Astrocyte (in vitro differentiated cells and primary cell): Measurements from ENCODE around the gene PLAAT2. TPM values are rescaled to one million over a fixed set of nuclear protein-coding genes. Genes with fewer than 3 reads are reported as not detected.
"Not testable (repeated sequence)": the region's sequence is repeated elsewhere in the genome, so short reads cannot be mapped to it uniquely, and the experiment has no call there.

Experiments
- DNase-seq: peaks from one replicate; pipeline ENCODE4 v3.0.0-alpha.2; 2010; ENCODE audit warnings: low read depth
- FAIRE-seq: peaks from 2 replicates; lab custom pipeline; 2011; peaks lifted over from hg19 to GRCh38; lab: Jason Lieb, UNC
- H2AFZ ChIP-seq: 2 replicates; pipeline ENCODE4 v1.6.0; 2012; ENCODE audit warnings: low read depth, low read length, inconsistent platforms
- H3K27ac ChIP-seq: 2 replicates; pipeline ENCODE4 v1.5.1; 2011; ENCODE audit warnings: low read depth, low read length, inconsistent platforms
- H3K27me3 ChIP-seq: 2 replicates; pipeline ENCODE4 v1.6.0; 2011; ENCODE audit warnings: low read length, inconsistent platforms; ENCODE audit not compliant: insufficient read depth
- H3K36me3 ChIP-seq: 2 replicates; pipeline ENCODE4 v1.5.1; 2011; ENCODE audit warnings: low read length, inconsistent platforms; ENCODE audit not compliant: insufficient read depth
- H3K4me1 ChIP-seq: 2 replicates; pipeline ENCODE4 v1.5.1; 2011; ENCODE audit warnings: low read length, inconsistent platforms; ENCODE audit not compliant: insufficient read depth
- H3K4me2 ChIP-seq: 2 replicates; pipeline ENCODE4 v1.6.0; 2012; ENCODE audit warnings: low read length, inconsistent platforms
- H3K4me3 ChIP-seq: 2 replicates; pipeline ENCODE4 v1.5.1; 2011; ENCODE audit warnings: low read depth, mild to moderate bottlenecking, low read length, inconsistent platforms; ENCODE audit not compliant: insufficient read depth
- H3K79me2 ChIP-seq: 2 replicates; pipeline ENCODE4 v1.6.0; 2012; ENCODE audit warnings: mild to moderate bottlenecking, low read length, inconsistent platforms; ENCODE audit not compliant: insufficient read depth
- H3K9ac ChIP-seq: 2 replicates; pipeline ENCODE4 v1.6.0; 2012; ENCODE audit warnings: mild to moderate bottlenecking, low read length, inconsistent platforms
- H3K9me3 ChIP-seq: 2 replicates; pipeline ENCODE4 v1.5.1; 2012; ENCODE audit warnings: low read depth, mild to moderate bottlenecking, low read length, inconsistent platforms; ENCODE audit not compliant: insufficient read depth
- H4K20me1 ChIP-seq: 2 replicates; pipeline ENCODE4 v1.6.0; 2012; ENCODE audit warnings: low read length, inconsistent platforms; ENCODE audit not compliant: insufficient read depth
- H3K27ac Mint-ChIP-seq: one replicate; pipeline ENCODE4 v1.8.0; 2021; ENCODE audit warnings: mild to moderate bottlenecking, mixed read lengths; ENCODE audit not compliant: unreplicated experiment
- H3K27me3 Mint-ChIP-seq: one replicate; pipeline ENCODE4 v1.8.0; 2021; ENCODE audit warnings: low read depth, mixed read lengths; ENCODE audit not compliant: unreplicated experiment
- H3K36me3 Mint-ChIP-seq: one replicate; pipeline ENCODE4 v1.8.0; 2021; ENCODE audit warnings: low read depth, mixed read lengths; ENCODE audit not compliant: unreplicated experiment
- H3K4me1 Mint-ChIP-seq: one replicate; pipeline ENCODE4 v1.8.0; 2021; ENCODE audit warnings: low read depth, mixed read lengths; ENCODE audit not compliant: unreplicated experiment
- H3K4me3 Mint-ChIP-seq: one replicate; pipeline ENCODE4 v1.8.0; 2021; ENCODE audit warnings: mild to moderate bottlenecking, moderate library complexity, mixed read lengths; ENCODE audit not compliant: unreplicated experiment
- H3K9me3 Mint-ChIP-seq: one replicate; pipeline ENCODE4 v1.8.0; 2021; ENCODE audit warnings: mild to moderate bottlenecking, mixed read lengths; ENCODE audit not compliant: unreplicated experiment
- CTCF ChIP-seq: IDR thresholded peaks from 2 replicates; pipeline ENCODE4 v1.5.1; 2011; ENCODE audit warnings: low read depth, mild to moderate bottlenecking, inconsistent platforms, low read length, moderate library complexity; ENCODE audit not compliant: insufficient read depth
- EZH2 ChIP-seq: IDR thresholded peaks from 2 replicates; pipeline ENCODE4 v1.6.1; 2012; ENCODE audit warnings: mild to moderate bottlenecking, low read length, inconsistent platforms; ENCODE audit not compliant: insufficient read depth
- total RNA-seq: library from RNA; stranded (reverse); gene quantifications from 2 replicates; pipeline ENCODE4 v1.2.1, GENCODE V29; 2021

The PLAAT2 gene
- total RNA-seq, 1 donor from 2014 or later: 0.52 TPM

DNA sequence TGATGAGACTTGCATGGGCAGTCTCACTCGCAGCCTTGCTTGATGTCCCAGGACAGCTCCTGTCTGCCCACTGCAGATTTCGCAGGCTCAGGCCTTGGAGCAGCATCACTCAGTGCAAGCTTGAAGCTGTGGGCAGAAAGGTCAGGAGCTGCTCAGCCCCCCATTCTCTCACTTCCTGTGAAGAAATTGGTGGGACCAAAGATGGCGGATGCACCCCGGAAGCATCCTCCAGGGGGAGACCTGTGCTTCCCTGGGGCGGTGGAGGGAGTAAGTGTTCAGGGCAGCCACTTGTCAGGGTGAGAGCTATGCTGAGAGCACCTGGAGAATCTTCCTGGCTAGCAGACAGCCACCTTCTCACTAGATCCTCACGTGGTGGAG, 11.3 kb downstream of the PLAAT2 start:
- no peak overlapping the region for H3K4me3 Mint-ChIP-seq
- H2AFZ ChIP-seq: no peak overlapping the region

GRCh38 chr11:63551091-63551888, 11.9 kb downstream of the PLAAT2 start:
- H3K9ac ChIP-seq: no peak overlapping the region

More for the DNA sequence above, 11.3 kb downstream of the PLAAT2 start:
- no peak overlapping the region for H3K9ac ChIP-seq
- H3K4me2 ChIP-seq: no peak overlapping the region
- no peaks in the 10 kb centered on the region for H3K27me3 ChIP-seq
- H3K9me3 Mint-ChIP-seq: no peaks in the 10 kb centered on the region
- H4K20me1 ChIP-seq: no peaks in the 10 kb centered on the region
- H3K4me1 ChIP-seq: no peaks in the 10 kb centered on the region
- H3K79me2 ChIP-seq: no peaks in the 10 kb centered on the region
- FAIRE-seq (no peak), DNase-seq (no peak)
- no peak overlapping the region for H3K4me3 ChIP-seq
- H3K27ac Mint-ChIP-seq: no peak overlapping the region
- H3K27me3 Mint-ChIP-seq: peaks cover 4% of the 10 kb centered on the region
- no peaks in the 10 kb centered on the region for H3K36me3 ChIP-seq
- H3K4me1 Mint-ChIP-seq: peaks cover 12% of the 10 kb centered on the region
- no peaks in the 10 kb centered on the region for H3K9me3 ChIP-seq
- TF ChIP-seq EZH2 (no peak), CTCF (no peak)
- H3K36me3 Mint-ChIP-seq: no peaks in the 10 kb centered on the region
- H3K27ac ChIP-seq: no peak overlapping the region

GRCh38 chr11:63550156-63550700, 13.0 kb downstream of the PLAAT2 start:
- H2AFZ ChIP-seq, H3K79me2 ChIP-seq, FAIRE-seq, H3K36me3 ChIP-seq, H3K9me3 Mint-ChIP-seq, H3K4me2 ChIP-seq, H3K4me3 Mint-ChIP-seq, H3K4me3 ChIP-seq, H3K27me3 Mint-ChIP-seq, H4K20me1 ChIP-seq, H3K27me3 ChIP-seq, H3K27ac ChIP-seq, DNase-seq, H3K4me1 ChIP-seq, H3K36me3 Mint-ChIP-seq, H3K27ac Mint-ChIP-seq, H3K9me3 ChIP-seq, H3K9ac ChIP-seq: not testable (repeated sequence)
- H3K4me1 Mint-ChIP-seq: peaks cover 12% of the 10 kb centered on the region

More at GRCh38 chr11:63551091-63551888, 11.9 kb downstream of the PLAAT2 start:
- Histone ChIP-seq H3K27ac (no peak overlapping the region), H3K36me3 (no peaks in the 10 kb centered on the region), H3K9me3 (no peaks in the 10 kb centered on the region), H3K4me2 (no peak overlapping the region), H3K4me1 (no peaks in the 10 kb centered on the region), H3K4me3 (no peak overlapping the region), H3K27me3 (no peaks in the 10 kb centered on the region), H4K20me1 (no peaks in the 10 kb centered on the region), H3K79me2 (no peaks in the 10 kb centered on the region), H2AFZ (no peak overlapping the region)
- DNase-seq (no peak), FAIRE-seq (no peak)
- peaks cover 4% of the 10 kb centered on the region for H3K27me3 Mint-ChIP-seq
- no peaks in the 10 kb centered on the region for H3K36me3 Mint-ChIP-seq
- H3K9me3 Mint-ChIP-seq: peaks cover 2% of the 10 kb centered on the region
- H3K27ac Mint-ChIP-seq: no peak overlapping the region
- TF ChIP-seq CTCF (no peak), EZH2 (no peak)
- H3K4me3 Mint-ChIP-seq: no peak overlapping the region
- peaks cover 12% of the 10 kb centered on the region for H3K4me1 Mint-ChIP-seq
